ENCODE measurements around the gene GAS2L2. TPM values are rescaled to one million over a fixed set of nuclear protein-coding genes. Genes with fewer than 3 reads are reported as not detected.

The GAS2L2 gene
- total and polyA plus RNA-seq, 2 of the 8 experiments (the other 6 are each of a cell fraction or from before 2014, with no cell fraction given): 0.09 to 0.13 TPM

DNA sequence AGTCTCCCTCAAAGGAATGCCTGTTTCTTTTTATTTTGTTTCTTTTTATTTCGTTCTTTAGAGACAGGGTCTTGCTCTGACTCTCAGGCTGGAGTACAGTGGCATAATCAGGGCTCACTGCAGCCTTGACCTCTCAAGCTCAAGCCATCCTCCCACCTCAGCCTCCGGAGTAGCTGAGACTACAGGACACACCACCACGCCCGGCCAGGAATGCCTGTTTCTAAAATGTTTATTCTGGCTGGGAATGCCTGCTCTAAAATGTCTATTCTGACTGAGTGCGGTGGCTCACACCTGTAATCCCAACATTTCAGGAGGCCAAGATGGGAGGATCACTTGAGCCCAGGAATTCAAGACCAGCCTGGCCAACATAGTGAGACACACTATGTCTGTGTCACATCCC, 44.9 kb upstream of the GAS2L2 start:
- no peaks in the 10 kb centered on the region for H3K79me1 ChIP-seq (ENCODE audit: low read depth, low read length)
- peaks cover 11% of the 10 kb centered on the region; the same call in 1 of the 2 replicates for H3K23me2 ChIP-seq (ENCODE audit: low read depth, low read length)
- H3K4me1 ChIP-seq (replicated peaks in 1 of 4; ENCODE audit: control insufficient read depth in 3 of 4, insufficient read depth in 4 of 4, low read length in 3 of 4): peaks cover 0 to 10% (median 5%) of the 10 kb centered on the region in 4 experiments; a peak in 5 of 7 replicates
- CTCF ChIA-PET (ENCODE audit: partially characterized antibody): interaction anchor here (0.6 to 11.7 kb wide), 4 partner anchors 11 to 52 kb away, joined by 3 to 179 read pairs (median 10); partner anchors contain the start of genes C17orf50 and TAF15
- no peak overlapping the region for H3K9ac ChIP-seq (replicated peaks in 1 of 4; ENCODE audit: extremely low read depth in 1 of 4, low read depth in 3 of 4, low read length in 3 of 4)
- no peak overlapping the region for H4K5ac ChIP-seq (ENCODE audit: insufficient read length, low read depth, low read length)
- H2BK120ac ChIP-seq (replicated peaks; ENCODE audit: low read depth, low read length): no peak overlapping the region
- H4K91ac ChIP-seq (replicated peaks; ENCODE audit: insufficient read length, low read length): no peak overlapping the region
- no peak overlapping the region for H3K27ac ChIP-seq (ENCODE audit: low read depth, low read length)
- POLR2A ChIA-PET (ENCODE audit: partially characterized antibody): interaction anchor here (0.9 to 7.5 kb wide), 2 partner anchors 12 to 24 kb away, joined by 3 to 50 read pairs; partner anchors contain the start of gene TAF15
- DNase-seq (ENCODE audit: low read depth in 1 of 2, low spot score in 2 of 2) (peak in 1 of 2 experiments; percentile 14), FAIRE-seq (no peak)
- H2BK15ac ChIP-seq (ENCODE audit: low read length): 0 out of 2 replicates have a peak overlapping the region, but pooled peaks have one; percentile 16
- H2AK5ac ChIP-seq (ENCODE audit: low read depth, low read length): no peak overlapping the region
- no peak overlapping the region for H3K4ac ChIP-seq (replicated peaks; ENCODE audit: insufficient read length, low read depth, low read length)
- no peaks in the 10 kb centered on the region for H3K79me2 ChIP-seq (ENCODE audit: control insufficient read depth in 1 of 2, insufficient read depth in 2 of 2, low read length in 2 of 2)
- H2BK20ac ChIP-seq (ENCODE audit: low read length): no peak overlapping the region
- no peak overlapping the region for H3K4me3 ChIP-seq (ENCODE audit: extremely low read depth in 1 of 4, insufficient read depth in 2 of 4, low read depth in 3 of 4, low read length in 4 of 4)
- H3K36me3 ChIP-seq (ENCODE audit: control insufficient read depth in 2 of 4, insufficient read depth in 4 of 4, low read length in 3 of 4): no peaks in the 10 kb centered on the region
- no peaks in the 10 kb centered on the region for H3K9me3 ChIP-seq (ENCODE audit: insufficient read depth in 2 of 2, low read depth in 1 of 2, low read length in 1 of 2)
- H2BK5ac ChIP-seq (ENCODE audit: low read depth, low read length): no peak overlapping the region
- no peak overlapping the region for H2BK12ac ChIP-seq (ENCODE audit: low read depth, low read length)
- H2AFZ ChIP-seq (ENCODE audit: low read length): no peak overlapping the region
- no peak overlapping the region for H3K18ac ChIP-seq (ENCODE audit: extremely low read depth, low read length)
- peaks cover 0 to 2% of the 10 kb centered on the region in 2 experiments for H4K20me1 ChIP-seq (replicated peaks in 1 of 2; ENCODE audit: control insufficient read depth in 1 of 2, insufficient read depth in 2 of 2, low read length in 2 of 2)
- H3K56ac ChIP-seq (replicated peaks; ENCODE audit: insufficient read length, low read depth, low read length): no peak overlapping the region
- H3K14ac ChIP-seq (ENCODE audit: insufficient read length): no peak overlapping the region
- no peak overlapping the region for H4K8ac ChIP-seq (ENCODE audit: extremely low read depth, insufficient read depth, low read length)
- WGBS, 2 experiments (ENCODE audit: extremely low coverage in 1 of 2, insufficient coverage in 1 of 2, insufficient read length in 1 of 2, insufficient replicate concordance in 2 of 2, low coverage in 1 of 2, low lambda C conversion rate in 2 of 2, missing lambda C conversion rate in 1 of 2): 96% methylated on average over 5 of the region's 5 CpGs; no CpG with 5 or more reads in 1 of the 2 experiments
- peaks cover 23 to 49% (median 42%) of the 10 kb centered on the region in 4 experiments for H3K27me3 ChIP-seq (replicated peaks in 1 of 4; ENCODE audit: control insufficient read depth in 3 of 4, extremely low read depth in 1 of 4, insufficient read depth in 3 of 4, low read length in 3 of 4)
- H3K23ac ChIP-seq (ENCODE audit: insufficient read length): no peak overlapping the region
- no peak overlapping the region for H3K4me2 ChIP-seq (ENCODE audit: insufficient read depth in 1 of 2, low read depth in 2 of 2, low read length in 2 of 2)
- TF ChIP-seq ASH2L (IDR thresholded peaks at IDR 0.05; ENCODE audit: low read length): no peak
- TF ChIP-seq SRF (IDR thresholded peaks at IDR 0.05; ENCODE audit: low read depth, low read length): no peak
- TF ChIP-seq CREB1 (IDR thresholded peaks at IDR 0.05): no peak
- TF ChIP-seq HDAC6 (IDR thresholded peaks at IDR 0.05; ENCODE audit: low read depth, low read length): no peak
- no peak for TF ChIP-seq KDM5A (IDR thresholded peaks at IDR 0.05; ENCODE audit: low read length)
- TF ChIP-seq, protein P1, sequence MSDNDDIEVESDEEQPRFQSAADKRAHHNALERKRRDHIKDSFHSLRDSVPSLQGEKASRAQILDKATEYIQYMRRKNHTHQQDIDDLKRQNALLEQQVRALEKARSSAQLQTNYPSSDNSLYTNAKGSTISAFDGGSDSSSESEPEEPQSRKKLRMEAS (IDR thresholded peaks at IDR 0.05): no peak
- TF ChIP-seq EP300 (IDR thresholded peaks at IDR 0.05; ENCODE audit: borderline replicate concordance in 1 of 2, low read depth in 2 of 2, low read length in 2 of 2): no peak
- TF ChIP-seq, protein P2, sequence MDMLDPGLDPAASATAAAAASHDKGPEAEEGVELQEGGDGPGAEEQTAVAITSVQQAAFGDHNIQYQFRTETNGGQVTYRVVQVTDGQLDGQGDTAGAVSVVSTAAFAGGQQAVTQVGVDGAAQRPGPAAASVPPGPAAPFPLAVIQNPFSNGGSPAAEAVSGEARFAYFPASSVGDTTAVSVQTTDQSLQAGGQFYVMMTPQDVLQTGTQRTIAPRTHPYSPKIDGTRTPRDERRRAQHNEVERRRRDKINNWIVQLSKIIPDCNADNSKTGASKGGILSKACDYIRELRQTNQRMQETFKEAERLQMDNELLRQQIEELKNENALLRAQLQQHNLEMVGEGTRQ (IDR thresholded peaks at IDR 0.05; ENCODE audit: low read length): no peak
- TF ChIP-seq SIN3A (conservative IDR thresholded peaks at IDR 0.05 in 1 of 2, IDR thresholded peaks at IDR 0.05 in 1 of 2; ENCODE audit: low read depth in 1 of 2, low read length in 2 of 2): no peak
- TF ChIP-seq ZNF274 (IDR thresholded peaks at IDR 0.05; ENCODE audit: borderline replicate concordance, extremely low read depth, low read length): no peak
- no peak for TF ChIP-seq CEBPB (IDR thresholded peaks at IDR 0.05; ENCODE audit: low read depth, low read length)
- no peak for TF ChIP-seq TAF1 (IDR thresholded peaks at IDR 0.05; ENCODE audit: low read depth, low read length)
- no peak for TF ChIP-seq CHD2 (IDR thresholded peaks at IDR 0.05; ENCODE audit: low read length)
